PC-3 (cell line): ENCODE measurements around the gene WSCD2.

Source experiments
- CTCF ChIP-seq: fragments of 300-600 bp; sonication (generic); conservative IDR thresholded peaks from 2 replicates; pipeline ENCODE4 v1.5.1; 2017; ENCODE audit warnings: antibody characterized with exemption, low read depth, mild to moderate bottlenecking, low read length
- EZH2 ChIP-seq: fragments of 300-600 bp; sonication (generic); IDR thresholded peaks from one replicate; pipeline ENCODE4 v1.6.1; 2017; ENCODE audit warnings: antibody characterized with exemption, mild to moderate bottlenecking, low read length; ENCODE audit not compliant: unreplicated experiment
- EZH2phosphoT487 ChIP-seq: fragments of 300-600 bp; sonication (generic); IDR thresholded peaks from 2 replicates; pipeline ENCODE4 v1.6.1; 2018; ENCODE audit warnings: mild to moderate bottlenecking, antibody characterized with exemption, low read length, borderline replicate concordance

DNA sequence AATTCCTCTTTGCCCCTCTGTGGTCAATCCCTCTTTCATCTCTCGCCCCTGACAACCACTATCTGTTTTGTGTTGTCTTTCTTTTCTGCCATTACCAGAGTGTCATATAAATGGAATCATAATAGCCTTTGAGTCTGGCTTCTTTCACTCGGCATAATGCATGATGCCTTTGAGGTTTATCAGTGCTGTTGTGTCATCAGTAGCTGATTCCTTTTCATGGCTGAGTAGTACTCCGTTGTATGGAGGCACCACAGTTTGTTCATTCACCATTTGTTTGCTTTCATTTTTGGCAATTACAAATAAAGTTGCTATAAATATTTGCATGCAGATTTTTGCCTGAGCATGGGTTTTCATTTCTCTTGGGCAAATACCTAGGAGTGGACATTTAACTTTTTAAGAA lies 47.2 kb downstream of the WSCD2 start:
- no peak for TF ChIP-seq CTCF
- no peak for TF ChIP-seq EZH2
- no peak for TF ChIP-seq EZH2phosphoT487
